ENCODE measurements around the gene RPL38. TPM values are rescaled to one million over a fixed set of nuclear protein-coding genes. Genes with fewer than 3 reads are reported as not detected.

The RPL38 gene
- total RNA-seq, 1 experiment from 2014 or later = 3,689 TPM

DNA sequence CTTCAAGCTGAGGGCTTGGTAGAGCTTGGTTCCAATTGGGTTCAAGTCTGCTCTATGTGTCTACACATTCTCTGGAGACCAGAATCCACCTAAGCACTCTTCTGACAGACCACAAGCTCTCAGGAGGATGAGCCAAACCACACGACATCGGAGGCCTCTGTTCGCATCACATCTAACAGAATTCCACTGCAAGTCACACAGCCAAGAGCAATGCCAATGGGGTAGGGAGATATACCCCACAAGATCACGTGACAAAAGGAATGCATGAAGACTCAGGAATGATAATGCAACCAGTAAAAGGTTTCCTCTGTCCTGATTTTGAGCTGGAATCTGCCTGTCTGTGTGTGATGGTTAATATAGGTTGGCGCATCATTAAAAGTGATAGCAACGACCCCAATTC is 46.6 kb upstream of the RPL38 start:
- ATAC-seq (no peak), DNase-seq (no peak)
- peaks cover 78% of the 10 kb centered on the region for H3K27me3 ChIP-seq (ENCODE audit: low read length)
- H3K4me2 ChIP-seq (ENCODE audit: low read length) = no peak overlapping the region
- no peaks in the 10 kb centered on the region for H3K4me1 ChIP-seq (ENCODE audit: insufficient read depth, low read length)
- no peaks in the 10 kb centered on the region for H3K9me3 ChIP-seq (ENCODE audit: low read length)
- H4K20me1 ChIP-seq (ENCODE audit: low read length) = no peaks in the 10 kb centered on the region
- H2AFZ ChIP-seq (ENCODE audit: low read length) = no peak overlapping the region
- TF ChIP-seq, protein P1, sequence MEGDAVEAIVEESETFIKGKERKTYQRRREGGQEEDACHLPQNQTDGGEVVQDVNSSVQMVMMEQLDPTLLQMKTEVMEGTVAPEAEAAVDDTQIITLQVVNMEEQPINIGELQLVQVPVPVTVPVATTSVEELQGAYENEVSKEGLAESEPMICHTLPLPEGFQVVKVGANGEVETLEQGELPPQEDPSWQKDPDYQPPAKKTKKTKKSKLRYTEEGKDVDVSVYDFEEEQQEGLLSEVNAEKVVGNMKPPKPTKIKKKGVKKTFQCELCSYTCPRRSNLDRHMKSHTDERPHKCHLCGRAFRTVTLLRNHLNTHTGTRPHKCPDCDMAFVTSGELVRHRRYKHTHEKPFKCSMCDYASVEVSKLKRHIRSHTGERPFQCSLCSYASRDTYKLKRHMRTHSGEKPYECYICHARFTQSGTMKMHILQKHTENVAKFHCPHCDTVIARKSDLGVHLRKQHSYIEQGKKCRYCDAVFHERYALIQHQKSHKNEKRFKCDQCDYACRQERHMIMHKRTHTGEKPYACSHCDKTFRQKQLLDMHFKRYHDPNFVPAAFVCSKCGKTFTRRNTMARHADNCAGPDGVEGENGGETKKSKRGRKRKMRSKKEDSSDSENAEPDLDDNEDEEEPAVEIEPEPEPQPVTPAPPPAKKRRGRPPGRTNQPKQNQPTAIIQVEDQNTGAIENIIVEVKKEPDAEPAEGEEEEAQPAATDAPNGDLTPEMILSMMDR (conservative IDR thresholded peaks at IDR 0.05; ENCODE audit: low read depth, low read length) = no peak
- TF ChIP-seq EZH2phosphoT487 (IDR thresholded peaks at IDR 0.05; ENCODE audit: borderline replicate concordance, low read length) = no peak
- no peak for TF ChIP-seq EZH2 (IDR thresholded peaks at IDR 0.05; ENCODE audit: low read length, unreplicated experiment)
- H3K36me3 ChIP-seq (ENCODE audit: low read depth, low read length) = no peaks in the 10 kb centered on the region
- H3K27ac ChIP-seq (ENCODE audit: low read length) = no peak overlapping the region
- H3K9me2 ChIP-seq (replicated peaks; ENCODE audit: low read length) = no peaks in the 10 kb centered on the region
- intact Hi-C loops (cut with micrococcal nuclease) = no loop called here
- no peak overlapping the region for H3K9ac ChIP-seq (ENCODE audit: low read length)
- BruUV-seq (replicated peaks) = no TSS peak
- CTCF ChIA-PET = no interaction called here
- H3K4me3 ChIP-seq (ENCODE audit: low read length) = no peak overlapping the region
- POLR2A ChIA-PET (ENCODE audit: unreplicated experiment) = no interaction called here
- no peaks in the 10 kb centered on the region for H3F3A ChIP-seq (ENCODE audit: low read length, unreplicated experiment)
- no peaks in the 10 kb centered on the region for H3K79me2 ChIP-seq (ENCODE audit: low read length)

DNA sequence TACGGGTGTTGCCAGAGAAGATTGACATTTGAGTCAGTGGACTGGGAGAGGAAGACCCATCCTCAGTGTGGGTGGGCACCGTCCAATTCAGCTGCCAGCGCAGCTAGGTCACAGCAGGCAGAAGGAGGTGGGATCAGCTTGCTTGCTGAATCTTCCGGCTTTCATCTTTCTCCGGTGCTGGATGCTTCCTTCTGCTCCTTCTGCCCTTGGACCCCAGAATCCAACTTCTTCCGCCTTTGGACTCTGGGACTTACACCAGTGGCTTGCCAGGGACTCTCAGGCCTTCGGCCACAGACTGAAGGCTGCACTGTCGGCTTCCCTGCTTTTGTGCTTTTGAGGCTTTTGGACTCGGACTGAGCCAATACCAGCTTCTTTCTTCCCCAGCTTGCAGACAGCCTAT is 46.1 kb upstream of the RPL38 start:
- Histone ChIP-seq H3K9ac (ENCODE audit: low read length) (no peak overlapping the region), H2AFZ (ENCODE audit: low read length) (no peak overlapping the region), H3F3A (ENCODE audit: low read length, unreplicated experiment) (no peaks in the 10 kb centered on the region), H3K36me3 (ENCODE audit: low read depth, low read length) (no peaks in the 10 kb centered on the region), H3K79me2 (ENCODE audit: low read length) (no peaks in the 10 kb centered on the region), H3K9me2 (replicated peaks; ENCODE audit: low read length) (no peaks in the 10 kb centered on the region), H3K9me3 (ENCODE audit: low read length) (no peaks in the 10 kb centered on the region), H3K4me2 (ENCODE audit: low read length) (no peak overlapping the region), H3K4me3 (ENCODE audit: low read length) (no peak overlapping the region), H4K20me1 (ENCODE audit: low read length) (no peaks in the 10 kb centered on the region), H3K27me3 (ENCODE audit: low read length) (peaks cover 76% of the 10 kb centered on the region), H3K4me1 (ENCODE audit: insufficient read depth, low read length) (no peaks in the 10 kb centered on the region), H3K27ac (ENCODE audit: low read length) (no peak overlapping the region)
- TF ChIP-seq EZH2 (IDR thresholded peaks at IDR 0.05; ENCODE audit: low read length, unreplicated experiment) (no peak), EZH2phosphoT487 (IDR thresholded peaks at IDR 0.05; ENCODE audit: borderline replicate concordance, low read length) (no peak)
- TF ChIP-seq, protein P1 (conservative IDR thresholded peaks at IDR 0.05; ENCODE audit: low read depth, low read length) = no peak
- BruUV-seq (replicated peaks) = no TSS peak
- ChIA-PET POLR2A (ENCODE audit: unreplicated experiment) (no interaction called here), CTCF (no interaction called here)
- ATAC-seq (no peak), DNase-seq (no peak)
- intact Hi-C loops (cut with micrococcal nuclease) = no loop called here

DNA sequence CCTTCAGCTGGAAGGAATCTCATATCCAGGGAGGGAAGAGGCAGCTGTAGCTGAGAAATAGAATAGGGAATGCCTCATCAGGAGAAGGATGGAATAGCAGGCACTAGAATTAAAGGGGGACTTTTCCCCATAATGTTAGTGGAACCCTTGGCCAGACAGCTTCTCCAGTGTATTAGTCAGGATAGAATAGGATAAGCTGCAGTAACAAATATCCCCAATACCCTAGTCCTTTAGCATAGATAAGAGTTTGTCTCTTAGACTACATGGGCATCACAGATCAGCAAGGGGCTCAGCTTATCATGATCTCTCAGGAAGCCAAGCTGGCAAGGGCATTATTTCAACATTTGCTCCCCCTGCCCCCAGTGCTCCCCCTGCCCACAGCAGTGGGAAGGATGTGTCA is 44.7 kb upstream of the RPL38 start:
- BruUV-seq (replicated peaks) = no TSS peak
- Histone ChIP-seq H3K27me3 (ENCODE audit: low read length) (peaks cover 74% of the 10 kb centered on the region), H3K4me3 (ENCODE audit: low read length) (no peak overlapping the region), H3K27ac (ENCODE audit: low read length) (no peak overlapping the region), H3K4me1 (ENCODE audit: insufficient read depth, low read length) (no peaks in the 10 kb centered on the region), H3K9ac (ENCODE audit: low read length) (no peak overlapping the region), H2AFZ (ENCODE audit: low read length) (no peak overlapping the region), H3K9me2 (replicated peaks; ENCODE audit: low read length) (no peaks in the 10 kb centered on the region), H3K9me3 (ENCODE audit: low read length) (no peaks in the 10 kb centered on the region), H3F3A (ENCODE audit: low read length, unreplicated experiment) (no peaks in the 10 kb centered on the region), H4K20me1 (ENCODE audit: low read length) (no peaks in the 10 kb centered on the region), H3K79me2 (ENCODE audit: low read length) (no peaks in the 10 kb centered on the region), H3K4me2 (ENCODE audit: low read length) (no peak overlapping the region), H3K36me3 (ENCODE audit: low read depth, low read length) (no peaks in the 10 kb centered on the region)
- intact Hi-C loops (cut with micrococcal nuclease) = no loop called here
- TF ChIP-seq EZH2 (IDR thresholded peaks at IDR 0.05; ENCODE audit: low read length, unreplicated experiment) = no peak
- TF ChIP-seq, protein P1 (conservative IDR thresholded peaks at IDR 0.05; ENCODE audit: low read depth, low read length) = no peak
- TF ChIP-seq EZH2phosphoT487 (IDR thresholded peaks at IDR 0.05; ENCODE audit: borderline replicate concordance, low read length) = no peak
- ChIA-PET POLR2A (ENCODE audit: unreplicated experiment) (interaction anchor here (0.6 kb wide), 2 partner anchors 47 to 967 kb away, joined by 4 to 5 read pairs; no protein-coding TSS in a partner anchor), CTCF (interaction anchor here (0.6 kb wide), 1 partner anchor 24 kb away, joined by 3 read pairs; no protein-coding TSS in a partner anchor)
- ATAC-seq (no peak), DNase-seq (no peak)
